Astrocyte (in vitro differentiated cells and primary cell): ENCODE measurements around the gene FSD1.

Source experiments
- CTCF ChIP-seq: IDR thresholded peaks from 2 replicates; pipeline ENCODE4 v1.5.1; 2011; ENCODE audit warnings: low read depth, mild to moderate bottlenecking, inconsistent platforms, low read length, moderate library complexity; ENCODE audit not compliant: insufficient read depth
- EZH2 ChIP-seq: IDR thresholded peaks from 2 replicates; pipeline ENCODE4 v1.6.1; 2012; ENCODE audit warnings: mild to moderate bottlenecking, low read length, inconsistent platforms; ENCODE audit not compliant: insufficient read depth

- TF ChIP-seq EZH2 (no peak), CTCF (no peak)
Observed at GRCh38 chr19:4359627-4360000, 55.2 kb downstream of the FSD1 start.
